ENCODE results near the gene TENM3.

The TENM3 gene

GRCh38 chr4:182745237-182745636, 502.0 kb downstream of the TENM3 start:
- Histone ChIP-seq H3K4me2 (ENCODE audit: low read depth, low read length) (no peak overlapping the region), H2AFZ (ENCODE audit: low read length) (no peak overlapping the region), H3K4me1 (ENCODE audit: low read length) (no peaks in the 10 kb centered on the region), H3K9me2 (replicated peaks; ENCODE audit: insufficient read depth, low read length) (no peaks in the 10 kb centered on the region), H3K9ac (ENCODE audit: low read length) (no peak overlapping the region), H3K79me2 (ENCODE audit: low read length) (no peaks in the 10 kb centered on the region), H3K27ac (ENCODE audit: low read length) (no peak overlapping the region), H3K36me3 (replicated peaks; ENCODE audit: insufficient read depth, low read length) (no peaks in the 10 kb centered on the region), H3F3A (ENCODE audit: insufficient read depth, low read length) (no peaks in the 10 kb centered on the region), H4K20me1 (ENCODE audit: insufficient read depth, low read length) (no peaks in the 10 kb centered on the region), H3K4me3 (ENCODE audit: low read length) (no peak overlapping the region), H3K27me3 (replicated peaks; ENCODE audit: insufficient read depth, low read length) (no peaks in the 10 kb centered on the region), H3K9me3 (replicated peaks; ENCODE audit: insufficient read depth, low read length) (no peaks in the 10 kb centered on the region)
- TF ChIP-seq CTCF (IDR thresholded peaks at IDR 0.05; ENCODE audit: low read length) = no peak
- no peak for TF ChIP-seq EZH2phosphoT487 (IDR thresholded peaks at IDR 0.05; ENCODE audit: low read length)
- no peak for TF ChIP-seq EZH2 (optimal IDR thresholded peaks at IDR 0.05; ENCODE audit: low read depth, low read length)
- DNase-seq = no peak

GRCh38 chr4:182746876-182747275, 503.7 kb downstream of the TENM3 start:
- H3K27me3 ChIP-seq (replicated peaks; ENCODE audit: insufficient read depth, low read length) = no peaks in the 10 kb centered on the region
- no peaks in the 10 kb centered on the region for H3K9me3 ChIP-seq (replicated peaks; ENCODE audit: insufficient read depth, low read length)
- no peak overlapping the region for H3K4me3 ChIP-seq (ENCODE audit: low read length)
- H4K20me1 ChIP-seq (ENCODE audit: insufficient read depth, low read length) = no peaks in the 10 kb centered on the region
- no peak for DNase-seq
- no peaks in the 10 kb centered on the region for H3K36me3 ChIP-seq (replicated peaks; ENCODE audit: insufficient read depth, low read length)
- no peaks in the 10 kb centered on the region for H3K79me2 ChIP-seq (ENCODE audit: low read length)
- H3K9me2 ChIP-seq (replicated peaks; ENCODE audit: insufficient read depth, low read length) = no peaks in the 10 kb centered on the region
- H3K27ac ChIP-seq (ENCODE audit: low read length) = no peak overlapping the region
- no peak overlapping the region for H3K4me2 ChIP-seq (ENCODE audit: low read depth, low read length)
- H3F3A ChIP-seq (ENCODE audit: insufficient read depth, low read length) = no peaks in the 10 kb centered on the region
- TF ChIP-seq CTCF (IDR thresholded peaks at IDR 0.05; ENCODE audit: low read length) = no peak
- H3K4me1 ChIP-seq (ENCODE audit: low read length) = no peaks in the 10 kb centered on the region
- H2AFZ ChIP-seq (ENCODE audit: low read length) = no peak overlapping the region
- no peak overlapping the region for H3K9ac ChIP-seq (ENCODE audit: low read length)

GRCh38 chr4:182748283-182748682, 505.1 kb downstream of the TENM3 start:
- Histone ChIP-seq H3K9me3 (replicated peaks; ENCODE audit: insufficient read depth, low read length) (no peaks in the 10 kb centered on the region), H3F3A (ENCODE audit: insufficient read depth, low read length) (no peaks in the 10 kb centered on the region), H3K27ac (ENCODE audit: low read length) (no peak overlapping the region), H2AFZ (ENCODE audit: low read length) (no peak overlapping the region), H3K9me2 (replicated peaks; ENCODE audit: insufficient read depth, low read length) (no peaks in the 10 kb centered on the region), H3K9ac (ENCODE audit: low read length) (no peak overlapping the region), H3K4me2 (ENCODE audit: low read depth, low read length) (no peak overlapping the region), H3K36me3 (replicated peaks; ENCODE audit: insufficient read depth, low read length) (no peaks in the 10 kb centered on the region), H3K27me3 (replicated peaks; ENCODE audit: insufficient read depth, low read length) (no peaks in the 10 kb centered on the region), H3K79me2 (ENCODE audit: low read length) (no peaks in the 10 kb centered on the region), H3K4me3 (ENCODE audit: low read length) (no peak overlapping the region), H4K20me1 (ENCODE audit: insufficient read depth, low read length) (no peaks in the 10 kb centered on the region), H3K4me1 (ENCODE audit: low read length) (no peaks in the 10 kb centered on the region)
- TF ChIP-seq CTCF (IDR thresholded peaks at IDR 0.05; ENCODE audit: low read length) = no peak
- no peak for TF ChIP-seq EZH2phosphoT487 (IDR thresholded peaks at IDR 0.05; ENCODE audit: low read length)
- TF ChIP-seq EZH2 (optimal IDR thresholded peaks at IDR 0.05; ENCODE audit: low read depth, low read length) = no peak
- DNase-seq = no peak

Data from MM.1S (cell line).